ENCODE results near the gene WNT8B.

The WNT8B gene

GRCh38 chr10:100483876-100484666, 21.3 kb downstream of the WNT8B start:
- DNase-seq = no peak

- DNase-seq = no peak
Measured at GRCh38 chr10:100485366-100485765, 22.6 kb downstream of the WNT8B start.

GRCh38 chr10:100485801-100486495, 23.1 kb downstream of the WNT8B start:
- DNase-seq = no peak

DNA sequence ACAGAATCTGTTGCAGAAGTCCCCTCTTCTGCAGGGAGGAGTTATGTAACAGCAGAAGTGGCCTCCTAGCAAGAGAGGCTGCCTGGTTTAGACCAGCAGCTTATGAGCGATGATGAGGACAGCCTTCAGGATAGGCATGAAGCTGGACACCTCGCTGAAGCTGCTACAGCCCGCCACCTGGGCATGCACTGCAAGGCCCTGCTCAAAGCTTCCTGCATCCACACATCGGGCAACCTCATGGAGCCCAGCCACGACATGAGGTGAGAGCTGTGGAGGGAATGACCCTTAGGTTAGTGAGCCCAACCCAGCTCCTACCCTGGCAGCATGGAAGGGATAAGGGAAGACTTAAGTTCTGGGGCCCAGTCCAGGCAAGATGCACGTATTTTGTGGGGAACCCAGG, 24.7 kb downstream of the WNT8B start:
- no peak for DNase-seq

GRCh38 chr10:100489396-100489795, 26.6 kb downstream of the WNT8B start:
- no peak for DNase-seq

DNA sequence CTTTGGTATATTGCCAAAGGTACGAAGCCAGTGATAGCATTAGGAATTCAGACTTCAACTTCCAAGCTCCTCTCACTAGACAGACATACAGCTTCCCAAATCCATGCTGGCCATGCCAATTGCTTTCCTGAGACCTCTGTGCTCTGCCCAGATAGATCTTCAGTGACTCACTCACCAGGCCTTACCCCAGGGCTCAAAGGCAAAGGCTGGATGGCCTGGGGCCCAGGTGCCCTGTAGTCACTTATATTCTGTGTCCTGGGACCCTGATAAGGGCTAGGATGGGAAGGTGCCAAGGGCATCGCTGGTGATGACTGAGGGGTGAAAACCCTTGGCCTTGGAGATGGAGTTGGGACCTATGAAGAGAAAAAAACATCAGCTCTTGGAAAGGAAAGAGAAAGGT, 27.7 kb downstream of the WNT8B start:
- DNase-seq = no peak

GRCh38 chr10:100496567-100496966, 33.8 kb downstream of the WNT8B start:
- DNase-seq = no peak

- DNase-seq = no peak
Measured at GRCh38 chr10:100498059-100498458, 35.2 kb downstream of the WNT8B start.

DNA sequence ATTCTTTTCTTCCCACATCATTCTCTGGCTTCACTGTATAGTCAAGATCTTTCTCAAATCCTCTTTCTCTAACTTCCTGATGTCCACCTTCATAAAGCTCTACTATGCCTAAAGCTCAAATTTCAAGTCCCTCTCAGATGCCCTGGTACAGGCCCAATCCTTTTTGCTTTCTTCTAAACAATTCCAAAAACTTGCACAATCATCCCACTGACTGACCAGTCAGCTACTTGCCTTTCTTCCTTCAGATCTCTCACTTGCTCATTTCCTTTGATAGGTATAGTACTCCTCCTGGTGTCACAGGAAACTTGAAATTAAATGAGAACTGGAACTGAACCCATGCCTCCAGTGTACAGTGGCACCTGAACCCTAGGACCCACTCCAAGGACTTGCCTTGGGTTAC, 38.6 kb downstream of the WNT8B start:
- no peak for DNase-seq

- DNase-seq = no peak
Measured at GRCh38 chr10:100502926-100503494, 40.2 kb downstream of the WNT8B start.

DNA sequence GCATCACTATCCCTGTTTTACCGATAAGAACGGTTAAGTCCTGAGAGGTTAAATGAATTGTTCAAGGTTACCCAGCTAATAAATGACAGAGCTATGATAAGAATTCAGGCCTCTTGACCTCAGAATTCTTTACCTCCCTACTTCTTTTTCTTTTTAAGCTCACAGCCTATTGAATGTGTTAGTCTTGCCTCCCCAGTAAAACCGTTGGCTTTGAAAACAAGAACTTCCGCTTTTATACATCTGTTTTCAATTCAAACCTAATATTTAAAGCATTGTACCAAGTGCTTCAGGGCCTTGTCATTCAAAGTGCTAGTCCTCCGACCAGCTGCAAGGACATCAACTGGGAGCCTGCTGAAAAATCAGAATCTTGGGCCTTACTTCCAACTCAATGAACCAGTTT, 41.3 kb downstream of the WNT8B start:
- no peak for DNase-seq

DNA sequence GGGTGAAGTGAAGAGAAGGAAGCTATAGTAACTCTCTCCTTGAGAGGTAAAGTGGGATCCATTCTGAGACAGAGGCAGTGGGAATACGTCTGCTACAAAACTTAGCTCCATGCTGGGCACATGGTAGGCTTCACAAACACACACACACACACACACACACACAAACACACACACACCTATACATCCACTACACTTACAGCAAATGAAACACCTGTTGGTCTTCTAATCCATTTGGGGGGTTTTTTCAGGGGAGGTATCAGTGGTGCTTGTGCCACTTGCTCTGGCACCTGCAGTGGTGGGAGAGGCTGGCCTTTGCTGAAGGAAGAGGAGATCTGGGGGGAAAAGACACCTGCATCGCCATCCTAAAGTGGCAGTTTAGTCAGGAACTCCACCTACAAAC, 42.4 kb downstream of the WNT8B start:
- DNase-seq = no peak

DNA sequence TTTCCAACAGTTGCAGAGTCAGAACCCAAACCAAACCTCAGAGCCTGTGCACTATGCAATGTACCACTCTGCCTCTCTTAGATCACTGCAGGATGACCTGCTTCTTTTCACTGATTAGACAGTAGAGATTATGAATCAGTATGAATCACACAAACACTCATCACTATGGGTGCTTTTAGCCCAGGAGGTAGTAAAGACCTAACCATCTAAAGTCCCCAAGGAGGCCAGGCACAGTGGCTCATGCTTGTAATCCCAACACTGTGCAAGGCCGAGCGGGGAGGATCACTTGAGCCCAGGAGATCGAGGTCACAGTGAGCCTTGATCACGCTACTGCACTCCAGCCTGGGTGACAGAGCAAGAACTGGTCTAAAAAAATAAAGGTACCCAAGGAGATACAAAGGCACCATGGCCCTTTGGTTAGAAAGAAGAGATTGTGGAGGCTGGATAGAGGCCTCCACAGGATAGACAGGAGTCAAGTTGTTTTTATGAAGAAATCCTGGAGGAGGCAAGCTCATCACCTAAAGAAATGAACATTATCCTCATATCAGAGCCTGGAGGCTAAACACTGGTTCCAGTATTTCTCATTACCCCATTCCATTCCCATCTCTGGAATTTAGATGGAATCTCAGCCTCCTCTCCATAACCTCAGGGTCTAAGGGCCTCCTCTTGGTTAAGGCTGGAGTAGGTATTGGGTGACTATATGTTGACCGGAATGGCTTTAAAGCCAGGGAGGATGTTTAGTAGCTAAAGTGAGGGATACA, 44.0 kb downstream of the WNT8B start:
- no peak for DNase-seq

GRCh38 chr10:100507357-100507732, 44.5 kb downstream of the WNT8B start:
- DNase-seq = no peak

- DNase-seq = no peak
Measured at GRCh38 chr10:100508266-100508665, 45.5 kb downstream of the WNT8B start.

DNA sequence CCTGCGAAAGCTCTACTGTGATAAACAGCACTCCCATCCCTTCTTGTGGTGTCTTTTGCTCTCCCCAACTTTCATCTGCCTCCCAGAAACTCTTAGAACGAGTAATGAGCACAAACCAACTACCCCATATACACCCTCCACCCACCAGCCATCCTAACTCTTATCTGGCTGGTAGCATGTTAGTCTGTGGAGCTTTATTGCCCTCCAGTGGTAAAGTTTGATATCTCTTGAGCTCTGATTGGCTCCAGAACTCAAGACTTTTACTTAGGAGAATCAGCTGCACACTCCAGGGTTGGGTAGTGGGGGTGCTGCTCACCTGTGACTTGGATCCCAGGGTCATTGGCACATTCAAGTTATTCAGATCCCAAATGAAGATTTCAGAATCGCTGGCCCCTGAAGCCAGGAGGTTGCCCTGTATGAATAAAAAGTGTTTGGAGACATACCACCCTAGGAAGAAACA, 45.9 kb downstream of the WNT8B start:
- DNase-seq = peak in 1 of 2 experiments; percentile 36

- DNase-seq = no peak
Measured at GRCh38 chr10:100509241-100509840, 46.5 kb downstream of the WNT8B start.

- DNase-seq = no peak
Measured at GRCh38 chr10:100510533-100511308, 47.9 kb downstream of the WNT8B start.

DNA sequence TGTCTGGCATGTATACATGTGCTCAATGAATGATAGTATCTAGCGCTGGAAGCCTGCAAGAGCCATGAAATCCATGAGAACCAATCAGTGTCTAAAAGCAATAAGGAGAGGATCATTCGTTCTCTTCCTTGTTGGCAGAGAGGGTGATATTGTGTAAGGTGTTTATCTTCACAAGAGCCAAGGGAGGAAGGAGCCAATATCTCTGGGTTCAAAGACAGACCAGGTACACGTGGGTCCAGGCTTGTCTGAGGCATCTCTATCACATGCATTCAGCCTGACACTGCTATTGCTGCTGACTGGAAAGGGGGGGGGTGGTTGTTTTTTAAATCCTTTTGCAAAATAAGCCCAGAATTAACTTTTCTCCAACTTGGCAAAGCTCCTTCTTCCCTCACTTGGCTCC, 52.8 kb downstream of the WNT8B start:
- no peak for DNase-seq

GRCh38 chr10:100516847-100517246, 54.0 kb downstream of the WNT8B start:
- DNase-seq = no peak

DNA sequence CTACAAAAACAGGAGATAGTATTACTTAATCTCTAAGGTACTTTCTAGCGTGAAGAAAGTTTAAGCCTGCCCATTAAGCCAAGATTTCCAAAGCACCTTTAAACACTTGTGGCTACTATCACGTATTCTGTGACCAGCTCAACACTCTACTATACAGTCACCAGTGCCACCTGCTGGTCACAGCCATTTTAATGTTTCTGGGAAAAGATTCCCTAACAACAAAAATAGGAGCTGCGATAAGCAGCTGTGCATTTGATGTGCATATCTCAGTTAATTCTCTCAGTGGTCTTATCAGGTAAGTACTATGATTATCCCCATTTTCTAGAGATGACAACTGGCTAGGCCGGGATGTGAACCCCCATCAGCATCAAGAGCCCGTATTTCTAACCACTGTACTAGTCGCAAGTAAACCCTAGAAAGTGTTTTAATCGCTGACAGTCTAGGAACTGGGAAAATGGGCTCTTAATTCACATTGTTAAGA, 56.0 kb downstream of the WNT8B start:
- DNase-seq = peak in 1 of 2 experiments; percentile 52
